Osteoblast (primary cell): ENCODE measurements around the gene ADGRA1. TPM values are rescaled to one million over a fixed set of nuclear protein-coding genes. Genes with fewer than 3 reads are reported as not detected.

Experiments
- DNase-seq: peaks from one replicate; pipeline ENCODE4 v3.0.0; 2011; ENCODE audit warnings: low spot score, mixed read lengths; ENCODE audit not compliant: insufficient read length; ENCODE audit errors: missing footprints
- H2AFZ ChIP-seq: 2 replicates; pipeline ENCODE4 v1.6.0; 2011; ENCODE audit warnings: mild to moderate bottlenecking, low read length
- H3K27ac ChIP-seq: 2 replicates; pipeline ENCODE4 v1.5.1; 2011; ENCODE audit warnings: mild to moderate bottlenecking, low read depth, low read length, moderate library complexity
- H3K27me3 ChIP-seq: 2 replicates; pipeline ENCODE4 v1.6.0; 2012; ENCODE audit warnings: mild to moderate bottlenecking, control low read depth, inconsistent platforms, low read length, moderate library complexity; ENCODE audit not compliant: insufficient read depth
- H3K36me3 ChIP-seq: 2 replicates; pipeline ENCODE4 v1.5.1; 2011; ENCODE audit warnings: mild to moderate bottlenecking, low read length, control low read depth, moderate library complexity; ENCODE audit not compliant: insufficient read depth
- H3K4me1 ChIP-seq: 2 replicates; pipeline ENCODE4 v1.5.1; 2011; ENCODE audit warnings: mild to moderate bottlenecking, low read length, control low read depth, moderate library complexity; ENCODE audit not compliant: insufficient read depth
- H3K4me2 ChIP-seq: 2 replicates; pipeline ENCODE4 v1.6.0; 2011; ENCODE audit warnings: mild to moderate bottlenecking, low read length; ENCODE audit not compliant: insufficient read depth
- H3K4me3 ChIP-seq: fragments of 200-600 bp; sonication (generic); 3 replicates; pipeline ENCODE4 v1.5.1; 2012; ENCODE audit warnings: mild to moderate bottlenecking, low read length, inconsistent platforms; ENCODE audit not compliant: insufficient read depth
- H3K79me2 ChIP-seq: 2 replicates; pipeline ENCODE4 v1.6.0; 2012; ENCODE audit warnings: mild to moderate bottlenecking, low read length, control low read depth, inconsistent platforms; ENCODE audit not compliant: insufficient read depth
- H3K9me3 ChIP-seq: 2 replicates; pipeline ENCODE4 v1.5.1; 2011; ENCODE audit warnings: low read depth, low read length, control low read depth
- H4K20me1 ChIP-seq: 2 replicates; pipeline ENCODE4 v1.6.0; 2012; ENCODE audit warnings: mild to moderate bottlenecking, low read length, control low read depth; ENCODE audit not compliant: insufficient read depth
- CTCF ChIP-seq: IDR thresholded peaks from 2 replicates; pipeline ENCODE4 v1.5.1; 2011; ENCODE audit warnings: mild to moderate bottlenecking, low read depth, low read length, moderate library complexity; ENCODE audit errors: extremely low read depth
- total RNA-seq: library from RNA; depleted of rRNA; stranded (reverse); fragments of >200 nt; gene quantifications from 2 replicates; pipeline ENCODE4 v1.2.3, GENCODE V29; 2012

The ADGRA1 gene
- total RNA-seq, 1 donor: not detected

- H3K27ac ChIP-seq: no peak overlapping the region
- no peaks in the 10 kb centered on the region for H3K27me3 ChIP-seq
- no peaks in the 10 kb centered on the region for H3K79me2 ChIP-seq
- TF ChIP-seq CTCF: no peak
- H3K4me1 ChIP-seq: no peaks in the 10 kb centered on the region
- no peaks in the 10 kb centered on the region for H3K36me3 ChIP-seq
- no peak overlapping the region for H3K4me3 ChIP-seq
- H3K4me2 ChIP-seq: no peak overlapping the region
- H2AFZ ChIP-seq: no peak overlapping the region
- no peaks in the 10 kb centered on the region for H4K20me1 ChIP-seq
- no peaks in the 10 kb centered on the region for H3K9me3 ChIP-seq
- no peak for DNase-seq
Measured at GRCh38 chr10:133101416-133101810, 13.7 kb downstream of the ADGRA1 start.

DNA sequence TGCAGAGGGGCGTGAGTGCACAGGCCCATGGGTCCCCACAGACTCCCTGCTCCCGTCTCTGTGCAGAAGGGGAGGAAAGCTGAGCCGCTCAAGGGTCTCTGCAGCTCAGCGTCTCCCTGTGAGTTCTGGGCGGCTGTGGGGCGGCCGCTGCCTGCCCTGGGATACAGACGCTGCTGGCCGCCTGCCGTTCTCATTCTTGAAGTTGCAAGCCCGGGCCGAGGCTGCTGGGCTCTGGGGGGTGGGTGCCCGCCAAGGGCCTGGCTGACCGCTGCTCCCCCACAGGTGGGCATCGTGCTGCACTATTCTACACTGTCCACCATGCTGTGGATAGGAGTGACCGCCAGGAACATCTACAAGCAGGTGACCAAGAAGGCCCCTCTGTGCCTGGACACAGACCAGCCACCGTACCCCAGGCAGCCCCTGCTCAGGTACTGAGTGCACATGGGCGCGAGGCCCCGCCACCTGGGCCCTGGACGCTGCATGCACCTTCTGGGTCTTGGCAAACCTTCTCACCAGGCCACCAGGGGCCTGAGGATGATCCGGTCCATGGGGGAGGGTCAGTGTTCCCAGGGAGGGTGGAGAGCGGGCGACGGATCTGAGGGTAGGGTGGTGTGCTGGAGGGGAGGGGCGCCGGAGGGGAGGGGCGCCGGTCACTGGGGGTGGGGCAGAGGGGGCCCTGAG is 14.8 kb downstream of the ADGRA1 start:
- H3K4me3 ChIP-seq: no peak overlapping the region
- no peaks in the 10 kb centered on the region for H3K36me3 ChIP-seq
- no peak overlapping the region for H3K27ac ChIP-seq
- H2AFZ ChIP-seq: no peak overlapping the region
- H3K4me2 ChIP-seq: no peak overlapping the region
- no peaks in the 10 kb centered on the region for H3K4me1 ChIP-seq
- no peak for TF ChIP-seq CTCF
- H3K79me2 ChIP-seq: no peaks in the 10 kb centered on the region
- peaks cover 5% of the 10 kb centered on the region for H3K9me3 ChIP-seq
- no peaks in the 10 kb centered on the region for H3K27me3 ChIP-seq
- H4K20me1 ChIP-seq: no peaks in the 10 kb centered on the region
- DNase-seq: no peak

- Histone ChIP-seq H4K20me1 (no peaks in the 10 kb centered on the region), H3K9me3 (peaks cover 5% of the 10 kb centered on the region), H3K36me3 (no peaks in the 10 kb centered on the region), H3K27ac (no peak overlapping the region), H2AFZ (no peak overlapping the region), H3K79me2 (no peaks in the 10 kb centered on the region), H3K4me3 (no peak overlapping the region), H3K4me2 (no peak overlapping the region), H3K27me3 (no peaks in the 10 kb centered on the region), H3K4me1 (no peaks in the 10 kb centered on the region)
- DNase-seq: no peak
- TF ChIP-seq CTCF: no peak
Measured at GRCh38 chr10:133103311-133103910, 15.7 kb downstream of the ADGRA1 start.

GRCh38 chr10:133104068-133104962 is 16.6 kb downstream of the ADGRA1 start:
- H3K36me3 ChIP-seq: no peaks in the 10 kb centered on the region
- no peaks in the 10 kb centered on the region for H3K4me1 ChIP-seq
- no peaks in the 10 kb centered on the region for H3K79me2 ChIP-seq
- no peaks in the 10 kb centered on the region for H4K20me1 ChIP-seq
- H2AFZ ChIP-seq: no peak overlapping the region
- DNase-seq: no peak
- TF ChIP-seq CTCF: no peak
- H3K4me3 ChIP-seq: no peak overlapping the region
- no peaks in the 10 kb centered on the region for H3K27me3 ChIP-seq
- H3K9me3 ChIP-seq: peaks cover 5% of the 10 kb centered on the region
- H3K27ac ChIP-seq: no peak overlapping the region
- no peak overlapping the region for H3K4me2 ChIP-seq
